DMS53 treated with DMSO at 0.1 percent for 48 hours (cell line): ENCODE measurements around the gene FOXK2.

ENCODE experiments used
- DNase-seq: peaks from one replicate; lab custom pipeline; 2025; ENCODE audit not compliant: unreplicated experiment; lab: John Stamatoyannopoulos, UW

Gene FOXK2

DNA sequence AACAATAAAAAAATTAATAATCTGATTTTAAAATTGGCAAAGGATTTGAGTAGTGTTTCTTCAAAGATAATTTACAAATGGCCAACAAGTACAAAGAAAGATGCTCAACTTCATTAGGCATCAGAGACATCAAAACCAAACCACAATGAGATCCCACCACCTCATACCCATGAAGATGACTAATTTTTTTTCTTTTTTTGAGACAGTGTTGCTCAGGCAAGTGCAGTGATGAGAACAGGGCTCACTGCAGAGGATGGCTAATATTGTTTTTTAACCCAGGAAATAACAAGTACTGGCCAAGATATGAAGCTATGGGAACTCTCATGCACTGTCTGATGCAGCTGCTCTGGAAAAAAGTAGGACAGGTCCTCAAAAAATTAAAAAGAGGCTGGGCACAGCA, 113.8 kb downstream of the FOXK2 start:
- DNase-seq = no peak

GRCh38 chr17:82636626-82637598, 117.4 kb downstream of the FOXK2 start:
- peak; percentile 38 for DNase-seq

DNA sequence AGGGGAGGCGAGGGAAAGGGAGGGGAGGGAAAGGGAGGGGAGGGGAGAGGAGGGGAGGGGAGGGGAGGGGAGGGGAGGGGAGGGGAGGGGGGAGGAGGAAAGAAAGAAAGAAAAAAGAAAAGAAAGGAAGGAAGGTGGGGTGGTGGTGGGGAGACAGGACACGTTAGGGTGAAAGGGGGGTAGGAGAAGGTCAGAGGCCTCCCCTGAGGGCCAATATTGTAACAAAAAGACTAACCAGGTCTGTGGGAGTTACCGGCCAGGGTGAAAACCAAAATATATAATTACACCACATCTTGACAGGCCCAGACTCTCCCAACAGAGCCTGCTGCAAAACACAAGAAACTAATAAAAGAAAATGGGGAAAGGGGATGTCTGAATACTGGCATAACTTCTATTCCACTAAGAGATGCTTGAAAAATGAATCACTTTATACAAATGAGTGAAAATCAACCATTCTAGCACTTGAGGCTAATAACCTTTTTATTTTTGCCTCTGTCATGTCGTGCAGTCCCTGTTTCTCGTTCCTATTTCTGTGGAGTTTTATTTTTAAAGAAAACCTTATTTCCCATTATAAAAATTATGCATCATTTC, 118.7 kb downstream of the FOXK2 start:
- DNase-seq = no peak

DNA sequence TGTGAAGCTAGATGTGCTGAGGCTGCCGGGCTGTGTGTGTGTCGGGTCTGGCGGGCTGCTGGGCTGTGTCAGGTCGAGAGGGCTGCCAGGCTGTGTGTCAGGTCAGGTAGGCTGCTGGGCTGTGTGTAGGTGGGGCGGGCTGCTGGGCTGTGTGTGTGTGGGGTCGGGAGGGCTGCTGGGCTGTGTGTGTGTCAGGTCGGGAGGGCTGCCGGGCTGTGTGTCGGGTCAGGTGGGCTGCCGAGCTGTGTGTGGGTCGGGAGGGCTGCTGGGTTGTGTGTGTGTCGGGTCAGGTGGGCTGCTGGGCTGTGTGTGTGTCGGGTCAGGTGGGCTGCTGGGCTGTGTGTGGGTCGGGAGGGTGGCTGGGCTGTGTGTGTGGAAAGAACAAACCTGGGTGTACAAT, 120.1 kb downstream of the FOXK2 start:
- DNase-seq = no peak

DNA sequence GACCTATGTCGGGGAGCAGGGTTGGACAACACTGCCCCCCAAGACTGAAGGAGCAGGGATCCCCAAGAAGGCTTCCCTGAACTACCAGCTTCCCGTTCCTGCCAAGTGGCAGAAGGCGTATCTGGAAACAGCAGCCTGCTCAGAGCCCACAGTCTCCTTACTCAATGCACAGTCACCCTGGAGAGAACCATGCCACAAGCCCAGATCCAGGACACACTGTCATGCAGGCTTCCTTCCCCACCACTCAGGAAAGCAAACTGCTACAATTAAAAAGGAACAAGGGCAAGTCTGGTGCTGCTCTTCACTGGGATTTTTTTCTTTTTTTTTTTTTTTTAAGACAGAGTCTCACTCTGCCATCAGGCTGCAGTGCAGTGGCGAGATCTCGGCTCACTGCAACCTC, 120.5 kb downstream of the FOXK2 start:
- DNase-seq = no peak

DNA sequence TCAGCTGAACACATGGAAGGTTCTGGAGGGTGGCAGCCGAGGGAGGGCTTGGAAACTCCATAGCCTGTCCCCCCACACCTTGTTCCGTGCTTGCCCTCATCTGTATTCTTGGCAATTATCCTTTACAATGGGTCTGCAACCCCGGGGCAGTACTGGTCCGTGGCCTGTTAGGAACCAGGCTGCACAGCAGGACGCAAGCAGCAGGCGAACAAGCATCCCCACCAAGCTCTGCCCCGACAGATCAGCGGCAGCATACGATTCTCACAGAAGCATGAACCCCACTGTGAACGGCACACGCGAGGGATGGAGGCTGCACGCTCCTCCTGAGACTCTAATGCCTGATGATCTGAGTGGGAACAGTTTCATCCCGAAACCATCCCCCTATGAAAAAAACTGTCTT, 122.5 kb downstream of the FOXK2 start:
- DNase-seq = no peak

DNA sequence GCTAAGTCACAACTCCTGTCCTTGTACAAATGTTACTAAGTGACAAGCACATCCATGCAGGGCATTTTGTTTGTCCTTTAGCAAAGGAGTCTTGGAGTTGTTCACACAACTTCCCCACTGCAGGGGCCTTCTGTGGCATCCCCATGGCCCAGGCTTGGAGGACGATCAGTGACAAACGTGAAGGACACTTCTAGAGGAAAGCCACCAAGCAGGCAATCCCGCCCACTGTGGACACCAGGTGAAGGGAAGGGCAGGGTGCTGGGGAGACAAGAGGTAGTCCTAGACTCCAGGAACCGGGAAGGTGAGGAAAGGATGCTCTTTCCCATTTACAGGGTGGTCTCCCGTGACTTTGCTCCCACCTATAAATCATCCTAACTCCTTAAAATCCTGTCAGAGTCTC, 124.6 kb downstream of the FOXK2 start:
- DNase-seq = no peak

GRCh38 chr17:82645516-82645915, 126.0 kb downstream of the FOXK2 start:
- no peak for DNase-seq

GRCh38 chr17:82647593-82648164, 128.1 kb downstream of the FOXK2 start:
- no peak for DNase-seq

DNA sequence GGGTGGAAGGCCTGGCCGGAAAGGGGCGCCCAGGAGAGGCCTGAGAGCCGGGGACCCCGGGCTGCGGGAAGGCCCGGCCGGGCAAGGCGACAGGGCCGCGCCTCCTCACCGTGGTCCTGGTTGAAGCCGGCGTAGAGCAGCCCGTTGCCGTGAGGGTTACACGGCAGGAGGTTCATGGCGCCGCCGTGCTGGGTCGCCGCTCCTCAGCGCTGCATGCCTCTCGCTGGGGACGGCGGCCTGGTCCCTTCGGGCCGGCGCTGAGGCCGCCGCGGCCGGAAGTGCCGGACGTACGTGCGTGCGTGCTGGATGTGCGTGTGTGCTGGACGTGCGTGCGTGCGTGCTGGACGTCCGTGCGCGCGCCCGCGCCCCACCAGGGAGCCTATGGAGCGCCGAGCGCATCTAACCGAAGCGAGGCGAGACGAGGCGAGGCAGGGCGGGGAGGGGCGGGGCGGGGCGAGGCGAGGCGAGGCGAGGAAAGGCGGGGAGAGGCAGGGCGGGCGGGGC, 128.7 kb downstream of the FOXK2 start, which contains the start of gene WDR45B:
Gene WDR45B, minus strand, starts transcription at position 280 of the 504 bp plus-strand sequence. Its CDS starts 104 bp downstream, at position 176.
- DNase-seq = peak; percentile 87

- no peak for DNase-seq
These were observed 129.3 kb downstream of the FOXK2 start for GRCh38 chr17:82648742-82649331.

GRCh38 chr17:82649501-82650261, 130.1 kb downstream of the FOXK2 start:
- DNase-seq = no peak

- DNase-seq = no peak
These were observed 131.2 kb downstream of the FOXK2 start for GRCh38 chr17:82650723-82651122.

- DNase-seq = no peak
These were observed 134.4 kb downstream of the FOXK2 start for GRCh38 chr17:82653651-82654528.
